Stimulated activated naive B cell treated with anti-CD40 and anti-IgM and Interleukin-4, amounts not matched to agents 10 μg/mL and 1 μg/mL and 100 μg/mL, for 72 hours (primary cell): Measurements from ENCODE around the gene SRSF1.

Source experiments
- ATAC-seq, 2 donors: fragments of 150-1000 bp; cut with Tn5 transposase; replicated peaks; 2 replicates each; pipeline ENCODE4 v1.10.0; 2021; ENCODE audit warnings: moderate library complexity in 1 of 2
- DNase-seq: peaks from one replicate; pipeline ENCODE4 v3.0.0; 2021
- H3K27ac Mint-ChIP-seq: one replicate; pipeline ENCODE4 v1.8.0; 2022; ENCODE audit warnings: mild to moderate bottlenecking, mixed read lengths
- H3K27me3 Mint-ChIP-seq, 2 donors: one replicate each; pipeline ENCODE4 v1.8.0; 2022; ENCODE audit warnings: mixed read lengths in 2 of 2
- H3K36me3 Mint-ChIP-seq, 2 donors: one replicate each; pipeline ENCODE4 v1.8.0; 2022; ENCODE audit warnings: mixed read lengths in 2 of 2, mild to moderate bottlenecking in 1 of 2
- H3K4me1 Mint-ChIP-seq, 2 donors: one replicate each; pipeline ENCODE4 v1.8.0; 2022; ENCODE audit warnings: mixed read lengths in 2 of 2, mild to moderate bottlenecking in 1 of 2
- H3K4me3 Mint-ChIP-seq, 2 donors: one replicate each; pipeline ENCODE4 v1.8.0; 2022; ENCODE audit warnings: mild to moderate bottlenecking in 2 of 2, mixed read lengths in 2 of 2, moderate library complexity in 1 of 2
- H3K9me3 Mint-ChIP-seq, 2 donors: one replicate each; pipeline ENCODE4 v1.8.0; 2022; ENCODE audit warnings: mixed read lengths in 2 of 2, mild to moderate bottlenecking in 1 of 2

SRSF1 gene

GRCh38 chr17:57956291-57957119, 50.5 kb downstream of the SRSF1 start:
- peaks cover 17 to 33% of the 10 kb centered on the region in 2 donors for H3K4me1 Mint-ChIP-seq
- no peak for DNase-seq
- H3K4me3 Mint-ChIP-seq = peak overlapping the region; percentile 71 to 73
- H3K9me3 Mint-ChIP-seq = no peaks in the 10 kb centered on the region
- ATAC-seq = peak; percentile 78 to 80
- peaks cover 68% of the 10 kb centered on the region in 2 donors for H3K27me3 Mint-ChIP-seq
- H3K36me3 Mint-ChIP-seq = no peaks in the 10 kb centered on the region
- H3K27ac Mint-ChIP-seq = peak overlapping the region; percentile 47

- no peaks in the 10 kb centered on the region for H3K9me3 Mint-ChIP-seq
- H3K36me3 Mint-ChIP-seq = no peaks in the 10 kb centered on the region
- H3K27ac Mint-ChIP-seq = peak within 1 kb of the TSS; percentile 42
- ATAC-seq (peak; percentile 76 to 77), DNase-seq (peak; percentile 41)
- H3K4me3 Mint-ChIP-seq = peak within 1 kb of the TSS; percentile 71 to 73
- peaks cover 26 to 43% of the 10 kb centered on the region in 2 donors for H3K4me1 Mint-ChIP-seq
- peaks cover 59 to 66% of the 10 kb centered on the region in 2 donors for H3K27me3 Mint-ChIP-seq
Observed at GRCh38 chr17:57955183-57955931, 51.7 kb downstream of the SRSF1 start, which contains the start of gene CUEDC1. Gene CUEDC1, minus strand, starts transcription at chr17:57955412. Its CDS starts 69,848 bp downstream, at chr17:57885564.

- Mint-ChIP-seq H3K27me3 (peaks cover 51 to 61% of the 10 kb centered on the region in 2 donors), H3K9me3 (no peaks in the 10 kb centered on the region), H3K36me3 (no peaks in the 10 kb centered on the region), H3K4me3 (peak overlapping the region; percentile 54 to 62), H3K27ac (peak overlapping the region; percentile 27), H3K4me1 (peaks cover 31 to 50% of the 10 kb centered on the region in 2 donors)
- DNase-seq (no peak), ATAC-seq (peak; percentile 2 to 15)
Observed at GRCh38 chr17:57954397-57955182, 52.5 kb downstream of the SRSF1 start.

GRCh38 chr17:57953705-57954396, 53.2 kb downstream of the SRSF1 start:
- DNase-seq (no peak), ATAC-seq (no peak)
- no peaks in the 10 kb centered on the region for H3K9me3 Mint-ChIP-seq
- peaks cover 45 to 59% of the 10 kb centered on the region in 2 donors for H3K27me3 Mint-ChIP-seq
- H3K27ac Mint-ChIP-seq = peak overlapping the region; percentile 27
- H3K36me3 Mint-ChIP-seq = no peaks in the 10 kb centered on the region
- peaks cover 35 to 55% of the 10 kb centered on the region in 2 donors for H3K4me1 Mint-ChIP-seq
- H3K4me3 Mint-ChIP-seq = peak overlapping the region; percentile 54 to 62
